Measurements from ENCODE around the gene NOX5. TPM values are rescaled to one million over a fixed set of nuclear protein-coding genes. Genes with fewer than 3 reads are reported as not detected.

Gene NOX5
- total RNA-seq, 2 experiments from 2014 or later, result not detected

DNA sequence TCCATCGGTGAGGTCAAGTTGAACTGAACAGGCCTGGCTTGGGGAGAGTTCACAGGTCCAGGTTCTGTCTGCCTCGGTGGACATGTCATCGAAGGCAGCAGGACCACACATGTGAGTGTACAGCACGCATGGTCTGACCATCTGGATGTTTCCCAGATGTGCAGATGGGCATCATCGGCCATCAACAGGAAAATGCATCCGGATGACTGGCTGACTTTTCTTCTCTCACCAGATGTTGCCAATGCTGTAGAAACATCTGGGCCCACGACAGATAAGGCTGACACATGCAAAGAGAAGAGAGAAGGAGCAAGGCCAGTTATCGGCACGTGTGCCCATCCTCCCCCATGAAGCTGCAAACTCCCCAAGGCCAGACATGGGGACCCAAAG lies 45.1 kb downstream of the NOX5 start:
- Histone ChIP-seq H3K4me1 (ENCODE audit: insufficient read depth, low read length) (peaks cover 26% of the 10 kb centered on the region), H3K27me3 (ENCODE audit: control insufficient read depth in 1 of 2, insufficient read depth in 2 of 2, low read length in 2 of 2) (no peaks in the 10 kb centered on the region), H3K4me3 (ENCODE audit: low read length) (no peak overlapping the region), H3K27ac (ENCODE audit: low read depth in 1 of 2, low read length in 2 of 2) (no peak overlapping the region), H3K9me3 (ENCODE audit: control insufficient read depth in 1 of 2, insufficient read depth in 1 of 2, low read length in 2 of 2) (no peaks in the 10 kb centered on the region), H3K36me3 (ENCODE audit: insufficient read depth, low read length) (no peaks in the 10 kb centered on the region)
- H3K4me3 Mint-ChIP-seq, result no peak overlapping the region
- H3K27me3 Mint-ChIP-seq, result no peaks in the 10 kb centered on the region
- ChIA-PET CTCF (interaction anchor here (1.3 to 1.4 kb wide), 2 partner anchors 9 to 335 kb away, joined by 4 to 9 read pairs; no protein-coding TSS in a partner anchor), POLR2A (no interaction called here)
- intact Hi-C loops (cut with DNase I, micrococcal nuclease), result loop anchor here (1.0 to 10.0 kb wide), 4 partner anchors 166 to 1755 kb away; no protein-coding TSS in a partner anchor
- no peaks in the 10 kb centered on the region for H3K9me3 Mint-ChIP-seq
- no peaks in the 10 kb centered on the region for H3K36me3 Mint-ChIP-seq (ENCODE audit: low read depth)
- H3K4me1 Mint-ChIP-seq (ENCODE audit: low read depth), result peaks cover 29% of the 10 kb centered on the region
- DNase-seq (no peak), ATAC-seq (ENCODE audit: poor library complexity) (no peak)
- peak overlapping the region; percentile 82 for H3K27ac Mint-ChIP-seq
- TF ChIP-seq, protein P1, sequence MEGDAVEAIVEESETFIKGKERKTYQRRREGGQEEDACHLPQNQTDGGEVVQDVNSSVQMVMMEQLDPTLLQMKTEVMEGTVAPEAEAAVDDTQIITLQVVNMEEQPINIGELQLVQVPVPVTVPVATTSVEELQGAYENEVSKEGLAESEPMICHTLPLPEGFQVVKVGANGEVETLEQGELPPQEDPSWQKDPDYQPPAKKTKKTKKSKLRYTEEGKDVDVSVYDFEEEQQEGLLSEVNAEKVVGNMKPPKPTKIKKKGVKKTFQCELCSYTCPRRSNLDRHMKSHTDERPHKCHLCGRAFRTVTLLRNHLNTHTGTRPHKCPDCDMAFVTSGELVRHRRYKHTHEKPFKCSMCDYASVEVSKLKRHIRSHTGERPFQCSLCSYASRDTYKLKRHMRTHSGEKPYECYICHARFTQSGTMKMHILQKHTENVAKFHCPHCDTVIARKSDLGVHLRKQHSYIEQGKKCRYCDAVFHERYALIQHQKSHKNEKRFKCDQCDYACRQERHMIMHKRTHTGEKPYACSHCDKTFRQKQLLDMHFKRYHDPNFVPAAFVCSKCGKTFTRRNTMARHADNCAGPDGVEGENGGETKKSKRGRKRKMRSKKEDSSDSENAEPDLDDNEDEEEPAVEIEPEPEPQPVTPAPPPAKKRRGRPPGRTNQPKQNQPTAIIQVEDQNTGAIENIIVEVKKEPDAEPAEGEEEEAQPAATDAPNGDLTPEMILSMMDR (IDR thresholded peaks at IDR 0.05), result no peak

DNA sequence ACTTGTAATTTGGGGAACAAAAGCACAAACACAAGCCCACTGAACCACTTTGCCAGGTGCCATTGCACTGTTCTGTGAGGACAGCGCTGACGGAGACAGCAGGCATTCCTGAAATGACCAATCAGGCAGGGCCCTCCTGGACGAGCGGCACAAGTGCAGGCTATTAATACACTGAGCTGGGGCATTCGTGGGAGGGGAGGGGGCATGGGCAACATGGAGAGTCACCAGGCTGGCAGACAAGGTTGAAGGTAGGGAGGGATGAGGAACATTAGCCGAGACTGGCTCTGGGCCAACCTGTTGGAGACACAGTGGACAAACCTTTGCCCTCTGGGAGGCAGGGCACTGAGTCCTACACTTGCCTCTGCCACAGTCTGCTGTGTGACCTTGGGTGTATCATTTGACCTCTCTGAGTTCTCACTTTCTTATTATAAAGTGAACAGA lies 45.6 kb downstream of the NOX5 start:
- H3K4me3 ChIP-seq (ENCODE audit: low read length), result no peak overlapping the region
- H3K27ac Mint-ChIP-seq, result peak overlapping the region; percentile 82
- POLR2A ChIA-PET, result no interaction called here
- peak in 1 of 14 experiments; percentile 16 for DNase-seq
- H3K27me3 ChIP-seq (ENCODE audit: control insufficient read depth in 1 of 2, insufficient read depth in 2 of 2, low read length in 2 of 2), result no peaks in the 10 kb centered on the region
- H3K9me3 Mint-ChIP-seq, result no peaks in the 10 kb centered on the region
- no peaks in the 10 kb centered on the region for H3K9me3 ChIP-seq (ENCODE audit: control insufficient read depth in 1 of 2, insufficient read depth in 1 of 2, low read length in 2 of 2)
- no peaks in the 10 kb centered on the region for H3K27me3 Mint-ChIP-seq
- H3K4me3 Mint-ChIP-seq, result no peak overlapping the region
- H3K27ac ChIP-seq (ENCODE audit: low read depth in 1 of 2, low read length in 2 of 2), result no peak overlapping the region
- no peaks in the 10 kb centered on the region for H3K36me3 Mint-ChIP-seq (ENCODE audit: low read depth)
- H3K4me1 Mint-ChIP-seq (ENCODE audit: low read depth), result peaks cover 29% of the 10 kb centered on the region
- CTCF ChIA-PET, result no interaction called here
- ATAC-seq (ENCODE audit: poor library complexity), result no peak
- no peaks in the 10 kb centered on the region for H3K36me3 ChIP-seq (ENCODE audit: insufficient read depth, low read length)
- TF ChIP-seq, protein P1 (IDR thresholded peaks at IDR 0.05), result no peak
- intact Hi-C loops (cut with DNase I, micrococcal nuclease), result no loop called here
- peaks cover 26% of the 10 kb centered on the region for H3K4me1 ChIP-seq (ENCODE audit: insufficient read depth, low read length)

DNA sequence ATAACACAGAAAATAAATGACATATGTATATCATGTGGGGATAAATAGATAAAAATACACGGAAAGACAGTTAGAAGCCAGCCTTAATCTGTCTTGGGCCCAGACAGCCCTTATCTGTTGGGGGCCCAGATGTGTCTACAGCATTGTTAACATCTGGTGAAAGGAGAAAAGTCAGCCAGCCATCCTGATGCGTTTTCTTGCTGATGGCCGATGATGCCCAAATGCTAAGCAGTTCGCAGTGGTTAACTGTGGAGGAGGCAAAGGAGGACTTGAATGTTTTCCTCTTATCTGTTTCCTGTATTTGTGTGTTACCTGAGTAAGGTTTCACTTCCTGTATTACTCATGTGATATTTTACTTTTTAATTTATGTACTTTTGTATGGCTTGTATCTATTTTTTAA lies 46.2 kb downstream of the NOX5 start:
- TF ChIP-seq, protein P1 (IDR thresholded peaks at IDR 0.05), result no peak
- no peak overlapping the region for H3K4me3 ChIP-seq (ENCODE audit: low read length)
- ChIA-PET CTCF (no interaction called here), POLR2A (no interaction called here)
- H3K4me3 Mint-ChIP-seq, result peak overlapping the region; percentile 38
- no peaks in the 10 kb centered on the region for H3K9me3 Mint-ChIP-seq
- H3K4me1 Mint-ChIP-seq (ENCODE audit: low read depth), result peaks cover 29% of the 10 kb centered on the region
- no peaks in the 10 kb centered on the region for H3K27me3 ChIP-seq (ENCODE audit: control insufficient read depth in 1 of 2, insufficient read depth in 2 of 2, low read length in 2 of 2)
- H3K4me1 ChIP-seq (ENCODE audit: insufficient read depth, low read length), result peaks cover 26% of the 10 kb centered on the region
- DNase-seq (peak in 4 of 14 experiments; percentile 25 to 46 (median 36)), ATAC-seq (ENCODE audit: poor library complexity) (peak; percentile 48)
- H3K9me3 ChIP-seq (ENCODE audit: control insufficient read depth in 1 of 2, insufficient read depth in 1 of 2, low read length in 2 of 2), result no peaks in the 10 kb centered on the region
- H3K36me3 Mint-ChIP-seq (ENCODE audit: low read depth), result no peaks in the 10 kb centered on the region
- H3K27ac Mint-ChIP-seq, result peak overlapping the region; percentile 82
- no peak overlapping the region for H3K27ac ChIP-seq (ENCODE audit: low read depth in 1 of 2, low read length in 2 of 2)
- intact Hi-C loops (cut with DNase I, micrococcal nuclease), result no loop called here
- H3K36me3 ChIP-seq (ENCODE audit: insufficient read depth, low read length), result no peaks in the 10 kb centered on the region
- H3K27me3 Mint-ChIP-seq, result no peaks in the 10 kb centered on the region

Data from CD4-positive, alpha-beta T cell (primary cell).